ENCODE measurements around the gene SHH.
"Not testable (repeated sequence)": the region's sequence is repeated elsewhere in the genome, so short reads cannot be mapped to it uniquely, and the experiment has no call there.

GRCh38 chr7:155838312-155838711 lies 26.0 kb upstream of the SHH start:
- TF ChIP-seq, protein P1, sequence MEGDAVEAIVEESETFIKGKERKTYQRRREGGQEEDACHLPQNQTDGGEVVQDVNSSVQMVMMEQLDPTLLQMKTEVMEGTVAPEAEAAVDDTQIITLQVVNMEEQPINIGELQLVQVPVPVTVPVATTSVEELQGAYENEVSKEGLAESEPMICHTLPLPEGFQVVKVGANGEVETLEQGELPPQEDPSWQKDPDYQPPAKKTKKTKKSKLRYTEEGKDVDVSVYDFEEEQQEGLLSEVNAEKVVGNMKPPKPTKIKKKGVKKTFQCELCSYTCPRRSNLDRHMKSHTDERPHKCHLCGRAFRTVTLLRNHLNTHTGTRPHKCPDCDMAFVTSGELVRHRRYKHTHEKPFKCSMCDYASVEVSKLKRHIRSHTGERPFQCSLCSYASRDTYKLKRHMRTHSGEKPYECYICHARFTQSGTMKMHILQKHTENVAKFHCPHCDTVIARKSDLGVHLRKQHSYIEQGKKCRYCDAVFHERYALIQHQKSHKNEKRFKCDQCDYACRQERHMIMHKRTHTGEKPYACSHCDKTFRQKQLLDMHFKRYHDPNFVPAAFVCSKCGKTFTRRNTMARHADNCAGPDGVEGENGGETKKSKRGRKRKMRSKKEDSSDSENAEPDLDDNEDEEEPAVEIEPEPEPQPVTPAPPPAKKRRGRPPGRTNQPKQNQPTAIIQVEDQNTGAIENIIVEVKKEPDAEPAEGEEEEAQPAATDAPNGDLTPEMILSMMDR (IDR thresholded peaks at IDR 0.05; ENCODE audit: insufficient read depth, low read depth, low read length) = not testable (repeated sequence)
- TF ChIP-seq EZH2 (IDR thresholded peaks at IDR 0.05; ENCODE audit: insufficient read depth, low read length) = not testable (repeated sequence)
